ENCODE results near the gene IDI1.
"Not testable (repeated sequence)": the region's sequence is repeated elsewhere in the genome, so short reads cannot be mapped to it uniquely, and the experiment has no call there.

Gene IDI1

DNA sequence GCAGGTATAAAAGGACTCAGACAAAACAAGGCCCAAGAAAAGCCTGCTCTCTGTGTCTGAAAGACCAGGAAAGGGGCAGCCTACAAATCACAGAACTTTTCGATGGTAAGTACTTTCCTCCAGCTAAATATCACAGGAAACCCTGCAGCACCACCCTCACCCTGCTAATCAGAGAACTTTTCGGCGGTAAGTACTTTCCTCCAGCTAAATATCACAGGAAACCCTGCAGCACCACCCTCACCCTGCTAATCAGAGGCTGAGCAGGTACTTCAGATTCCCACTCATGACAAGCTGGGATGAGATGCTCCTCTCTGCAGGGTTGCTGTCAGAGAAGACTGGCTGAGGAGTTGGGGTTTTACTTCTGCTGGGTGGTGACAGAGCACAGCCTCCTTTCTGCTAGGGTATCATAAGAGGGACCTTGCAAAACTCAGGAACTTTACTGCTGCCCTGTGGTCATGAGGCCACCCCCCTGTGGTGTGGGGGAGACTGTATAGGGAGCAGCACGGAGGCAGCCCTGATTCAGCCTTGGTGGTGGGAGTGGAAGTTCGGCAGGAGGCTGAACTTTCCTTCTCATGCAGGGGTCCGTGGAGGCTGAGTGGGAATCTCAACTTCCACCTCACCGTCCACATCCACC, 14.4 kb upstream of the IDI1 start:
- DNase-seq: no peak

DNA sequence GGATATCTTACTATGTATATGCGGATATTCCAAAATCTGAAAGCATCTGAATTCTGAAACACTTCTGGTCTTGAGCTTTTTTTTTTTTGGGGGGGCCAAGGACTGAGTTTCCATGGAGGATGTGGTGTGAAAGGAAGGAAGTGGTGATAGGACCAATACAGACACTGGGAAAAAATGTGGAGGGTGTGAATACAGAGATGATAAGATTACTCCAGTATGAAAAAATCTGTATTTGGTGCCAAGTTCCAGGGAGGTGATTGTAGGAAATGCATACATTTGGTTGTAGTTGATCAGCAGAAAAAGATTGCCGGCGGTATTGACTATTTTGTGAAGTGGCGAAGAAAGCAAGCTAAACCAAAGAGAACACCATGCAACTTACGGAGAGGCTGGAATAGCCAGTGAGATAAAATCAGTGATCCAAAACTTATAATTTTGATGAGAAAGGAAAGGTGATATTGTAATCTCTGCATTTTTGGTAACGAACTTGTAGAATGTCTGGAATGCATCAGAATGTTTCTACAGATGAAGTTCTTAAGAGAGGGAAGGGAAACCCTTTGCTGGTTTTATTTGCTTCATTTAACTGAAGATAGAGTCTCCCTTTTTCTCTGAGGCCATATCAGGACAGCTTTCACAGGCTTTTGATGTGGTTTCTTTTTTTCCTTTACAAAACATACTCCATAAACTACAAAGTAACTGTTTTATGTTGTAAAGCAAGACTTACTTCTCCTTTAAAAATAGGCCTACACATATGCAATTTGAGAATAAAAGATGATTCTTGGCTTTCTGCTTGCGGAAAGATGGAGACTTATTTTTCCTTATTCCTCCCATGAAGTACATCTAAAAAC, 13.2 kb upstream of the IDI1 start:
- DNase-seq: no peak

DNA sequence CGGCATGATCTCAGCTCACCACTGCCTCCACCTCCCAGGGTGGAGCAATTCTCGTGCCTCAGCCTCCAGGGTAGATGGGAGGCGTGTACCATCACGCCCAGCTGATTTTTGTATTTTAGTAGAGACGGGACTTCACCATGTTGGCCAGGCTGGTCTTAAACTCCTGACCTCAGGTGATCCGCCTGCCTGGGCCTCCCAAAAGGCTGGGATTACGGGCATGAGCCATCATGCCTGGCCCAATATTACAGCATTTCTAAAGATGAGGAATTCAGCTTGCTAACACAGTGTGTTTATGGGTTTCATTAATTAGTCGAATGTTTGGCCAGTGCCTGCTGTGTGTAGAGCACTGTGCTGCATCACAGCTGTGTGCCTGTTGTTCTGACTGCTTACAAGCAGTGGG, 11.0 kb upstream of the IDI1 start:
- DNase-seq: no peak

DNA sequence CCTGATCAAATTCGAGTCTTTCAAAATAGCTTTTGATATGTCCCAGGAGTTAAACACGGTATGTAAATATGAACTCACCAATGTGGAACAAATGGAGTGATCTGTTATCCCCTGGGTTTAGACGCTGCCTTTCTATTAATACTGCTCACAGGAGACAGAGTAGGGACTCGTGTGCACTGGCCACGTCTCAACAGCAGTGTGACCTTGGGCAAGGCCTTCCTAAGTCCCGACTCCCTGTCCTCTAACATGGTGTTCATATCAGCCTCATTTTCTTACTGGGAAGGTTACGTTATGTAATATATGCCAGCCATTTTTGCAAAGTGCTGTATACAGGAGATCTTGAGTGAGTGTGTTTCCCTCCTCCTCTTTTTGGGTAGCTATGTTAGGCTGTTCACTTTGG, 9.1 kb upstream of the IDI1 start:
- no peak for DNase-seq

DNA sequence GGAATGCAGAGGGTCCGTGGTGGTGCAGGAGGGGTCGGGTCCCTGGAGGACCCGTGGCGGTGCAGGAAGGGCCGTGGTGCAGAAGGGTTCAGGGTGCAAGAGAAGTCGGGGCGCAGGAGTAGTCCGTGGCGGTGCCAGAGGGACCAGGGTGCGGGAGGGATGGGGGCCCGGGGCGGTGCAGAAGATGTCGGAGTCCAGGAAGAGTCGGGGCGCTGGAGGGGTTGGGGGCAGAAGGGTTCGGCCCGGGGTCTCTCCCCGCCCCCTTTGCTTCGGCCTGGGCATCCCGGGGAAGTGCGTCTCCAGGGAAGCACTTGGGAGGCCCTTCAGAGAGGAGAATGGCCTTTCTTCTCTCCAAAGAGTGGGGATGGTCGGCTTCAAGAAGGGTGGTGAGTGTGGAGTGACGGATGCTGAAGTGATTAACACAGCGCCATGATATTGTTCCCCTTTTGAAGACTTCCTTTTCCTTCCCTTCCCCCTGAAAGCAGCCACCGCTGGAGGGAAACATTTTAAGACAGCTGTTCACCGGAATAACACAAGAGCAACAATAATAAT, 8.3 kb upstream of the IDI1 start:
- no peak for DNase-seq

DNA sequence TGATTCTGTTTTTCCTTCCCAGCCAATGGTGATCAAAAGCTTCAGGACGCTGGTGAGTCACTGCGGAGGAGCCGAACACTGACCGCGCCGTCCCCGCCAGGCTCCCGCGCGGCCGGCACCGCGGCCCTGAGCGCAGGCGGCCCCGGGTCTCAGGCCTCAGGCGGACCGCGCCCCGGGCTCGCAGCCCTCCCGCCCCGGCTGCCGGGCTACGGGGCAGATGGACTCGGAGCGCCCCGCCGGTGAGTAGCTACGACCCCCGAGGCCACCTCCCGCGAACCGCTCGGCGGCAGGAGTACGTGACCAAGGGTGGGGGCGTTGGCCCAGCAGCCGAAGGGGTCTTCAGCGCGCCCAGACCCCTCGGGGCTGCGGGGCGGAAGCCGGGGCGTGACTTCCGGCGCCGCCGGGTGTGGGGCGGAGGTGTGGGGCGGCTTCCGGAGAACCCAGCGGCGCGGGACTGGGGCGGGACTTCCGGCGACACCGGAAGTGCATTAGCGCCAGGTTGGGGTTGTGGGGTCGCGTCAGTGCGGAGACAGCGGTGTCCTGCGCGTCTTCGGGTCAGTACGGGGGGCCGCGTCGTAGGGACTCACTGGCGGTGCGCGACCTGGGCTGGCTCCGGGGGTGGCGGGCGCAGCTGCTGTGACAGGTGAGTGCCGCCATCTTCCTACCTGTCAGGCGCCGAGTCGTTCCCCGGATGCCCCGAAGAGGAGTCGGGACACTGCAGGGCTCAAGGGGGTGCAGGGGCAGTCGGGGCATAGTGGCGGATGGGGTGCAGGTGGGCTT, 7.6 kb upstream of the IDI1 start, which contains the start of gene WDR37:
Gene WDR37 (plus strand): TSS at position 60 of the 780 bp plus-strand sequence. CDS start 15,771 bp downstream, outside the sequence.
- peak in 1 of 2 experiments; percentile 9 for DNase-seq

DNA sequence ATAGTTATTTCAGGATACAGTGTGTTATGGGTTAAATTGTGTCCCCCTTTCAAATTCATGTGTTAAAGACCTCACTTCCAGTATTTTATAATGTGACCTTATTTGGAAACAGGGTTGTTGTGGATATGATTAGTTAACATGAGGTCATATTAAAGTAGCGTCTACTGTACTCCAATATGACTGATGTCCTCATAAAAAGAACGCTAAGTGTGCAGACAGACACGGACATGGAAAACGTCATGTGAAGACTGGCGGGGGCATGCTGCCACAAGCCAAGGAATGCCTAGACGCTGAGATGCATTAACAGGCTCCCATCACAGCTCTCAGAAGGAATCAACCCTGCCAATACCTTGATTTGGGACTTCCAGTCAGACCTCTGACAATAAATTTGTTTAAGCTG, 5.8 kb upstream of the IDI1 start:
- no peak for DNase-seq

DNA sequence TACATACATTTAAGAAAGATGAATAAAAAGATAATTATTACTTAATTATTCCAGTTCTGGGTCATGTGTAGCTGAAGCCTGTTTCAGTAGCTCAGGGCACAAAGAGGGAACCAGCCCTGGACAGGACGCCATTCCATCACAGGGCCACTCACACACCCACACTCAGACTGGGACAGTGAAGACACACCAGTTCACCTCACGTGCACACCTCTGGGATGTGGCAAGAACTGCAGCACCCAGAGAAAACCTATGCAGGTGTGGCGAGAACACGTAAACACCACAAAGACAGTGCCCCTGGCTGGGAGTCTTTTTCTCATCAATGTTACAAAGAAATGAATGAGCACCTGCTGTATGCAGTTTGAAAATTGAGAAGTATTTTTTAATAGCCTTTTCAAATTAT, 1.6 kb upstream of the IDI1 start:
- DNase-seq: no peak

DNA sequence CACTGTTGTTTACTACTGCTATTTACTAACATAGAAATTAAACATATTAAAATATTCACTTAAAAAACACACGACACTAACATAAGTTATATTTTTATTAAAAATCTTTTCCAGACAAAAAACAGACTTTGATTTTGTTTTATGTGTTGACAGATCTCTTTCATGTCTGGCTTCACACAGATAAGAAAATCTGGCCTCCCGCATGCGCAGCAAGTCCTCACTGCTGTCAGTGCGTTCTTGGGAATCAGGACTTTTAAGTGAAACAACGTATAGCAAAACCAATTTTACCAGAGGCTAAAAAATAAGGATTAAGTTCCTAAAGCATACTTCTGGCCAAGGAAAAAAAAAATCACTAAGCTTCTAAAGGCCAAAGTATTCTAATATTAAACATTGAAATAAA, 1.2 kb upstream of the IDI1 start:
- no peak for DNase-seq

DNA sequence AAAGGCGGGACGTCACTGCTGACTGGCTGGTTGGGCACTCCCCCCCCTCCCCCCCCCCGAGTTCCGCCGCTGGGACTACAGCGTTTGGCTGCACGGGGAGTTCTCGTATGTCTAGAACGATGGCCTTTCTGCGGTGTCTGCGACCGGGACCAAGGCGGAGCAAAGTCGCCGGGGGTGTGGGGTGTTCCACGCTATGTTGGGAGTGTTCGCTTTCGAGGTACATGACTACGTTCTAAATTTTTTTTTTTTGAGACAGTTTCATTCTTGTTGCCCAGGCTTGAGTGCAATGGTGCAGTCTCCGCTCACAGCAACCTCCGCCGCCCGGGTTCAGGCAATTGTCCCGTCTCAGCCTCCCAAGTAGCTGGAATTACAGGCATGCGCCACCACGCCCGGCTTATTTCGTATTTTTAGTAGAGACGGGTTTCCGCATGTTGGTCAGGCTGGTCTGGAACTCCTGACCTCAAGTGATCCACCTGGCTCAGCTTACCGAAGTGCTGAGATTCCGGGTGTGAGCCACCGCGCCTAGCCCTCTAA, 573 bp upstream of the IDI1 start:
- no peak for DNase-seq

DNA sequence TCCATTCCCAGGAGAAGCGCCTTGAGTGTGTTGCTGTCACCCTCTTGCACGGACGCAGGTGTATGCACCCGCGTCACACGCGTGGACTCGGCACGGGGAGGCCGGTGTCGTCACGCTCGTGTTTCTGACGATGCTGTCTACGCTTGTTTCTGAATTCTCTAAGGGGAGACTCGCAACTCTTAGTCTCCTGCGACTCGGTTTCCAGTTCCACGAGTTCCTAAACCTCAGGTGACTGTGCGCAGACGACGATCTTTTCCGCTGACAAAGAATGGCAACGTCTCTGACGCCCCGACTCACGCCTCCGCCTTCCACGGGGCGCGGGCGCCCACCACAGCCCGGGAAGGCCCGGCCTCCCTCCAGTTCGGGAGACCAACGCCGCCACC, 579 bp downstream of the IDI1 start:
- no peak for DNase-seq

DNA sequence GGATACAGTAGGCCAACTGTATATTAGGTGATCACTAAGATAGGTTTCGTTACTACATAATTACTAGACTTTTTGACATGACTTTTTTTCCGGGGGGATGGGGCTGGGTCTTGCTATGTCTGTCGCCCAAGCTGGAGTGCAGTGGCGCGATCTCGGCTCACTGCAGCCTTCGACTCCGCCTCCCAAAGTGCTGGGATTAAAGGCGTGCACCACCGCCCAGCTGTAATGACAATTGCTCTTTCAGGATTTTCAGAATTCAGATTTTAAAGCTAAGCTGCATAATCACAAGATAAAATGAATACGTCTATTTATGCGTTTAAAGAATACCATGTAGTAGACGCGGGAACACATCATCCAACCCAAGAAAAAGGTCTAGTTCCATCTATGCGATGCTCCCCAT, 982 bp downstream of the IDI1 start:
- DNase-seq: no peak

DNA sequence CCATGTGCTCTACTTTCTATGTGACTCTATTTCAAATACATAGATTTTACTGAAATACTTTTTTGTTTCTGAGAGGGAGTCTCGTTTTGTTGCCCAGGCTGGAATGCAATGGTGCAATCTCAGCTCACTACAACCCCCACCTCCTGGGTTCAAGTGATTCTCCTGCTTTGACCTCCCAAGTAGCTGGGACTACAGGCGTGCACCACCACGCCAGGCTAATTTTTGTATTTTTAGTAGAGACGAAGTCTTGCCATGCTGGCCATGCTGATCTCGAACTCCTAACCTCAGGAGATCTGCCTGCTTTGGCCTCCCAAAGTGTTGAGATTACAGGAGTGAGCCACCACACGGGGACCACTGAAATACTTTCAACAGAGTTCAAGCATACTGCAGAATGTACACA, 3.5 kb downstream of the IDI1 start:
- no peak for DNase-seq

DNA sequence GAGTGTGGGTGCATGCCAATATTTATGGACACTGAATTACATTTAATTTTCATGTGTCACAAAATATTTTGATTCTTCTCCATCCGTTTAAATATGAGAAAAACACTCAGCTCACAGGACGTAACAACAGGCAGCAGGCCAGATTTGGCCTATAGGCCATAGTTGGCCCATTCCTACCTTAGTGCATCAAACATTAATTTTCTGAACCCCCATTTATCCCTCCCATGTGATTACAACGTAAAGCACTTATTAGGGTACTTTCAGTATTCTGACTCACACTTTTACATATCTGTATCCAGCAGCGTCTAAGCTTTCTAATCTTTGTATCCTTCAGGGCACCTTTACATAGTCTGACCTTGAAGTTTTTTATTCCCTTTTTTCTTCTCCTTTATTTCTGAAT, 4.0 kb downstream of the IDI1 start:
- DNase-seq: no peak

DNA sequence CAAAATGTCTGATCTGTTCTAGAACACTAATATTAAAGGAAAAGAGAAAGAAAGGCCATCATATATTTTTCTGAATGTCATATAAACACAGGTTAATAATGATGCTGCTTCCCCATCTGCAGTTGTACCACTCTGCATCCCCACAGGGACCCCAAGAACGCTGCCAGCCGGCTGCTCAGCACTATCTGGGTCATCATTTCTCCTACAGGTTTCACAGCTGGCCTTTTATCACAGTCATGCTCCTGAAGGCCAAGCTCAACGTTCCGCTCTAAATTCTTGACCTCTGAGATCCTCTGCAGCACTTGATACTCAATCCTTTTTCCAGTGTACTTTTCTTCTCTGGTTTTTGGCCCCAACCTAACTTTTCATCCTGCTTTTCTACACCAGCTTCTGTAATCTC, 4.8 kb downstream of the IDI1 start:
- no peak for DNase-seq

DNA sequence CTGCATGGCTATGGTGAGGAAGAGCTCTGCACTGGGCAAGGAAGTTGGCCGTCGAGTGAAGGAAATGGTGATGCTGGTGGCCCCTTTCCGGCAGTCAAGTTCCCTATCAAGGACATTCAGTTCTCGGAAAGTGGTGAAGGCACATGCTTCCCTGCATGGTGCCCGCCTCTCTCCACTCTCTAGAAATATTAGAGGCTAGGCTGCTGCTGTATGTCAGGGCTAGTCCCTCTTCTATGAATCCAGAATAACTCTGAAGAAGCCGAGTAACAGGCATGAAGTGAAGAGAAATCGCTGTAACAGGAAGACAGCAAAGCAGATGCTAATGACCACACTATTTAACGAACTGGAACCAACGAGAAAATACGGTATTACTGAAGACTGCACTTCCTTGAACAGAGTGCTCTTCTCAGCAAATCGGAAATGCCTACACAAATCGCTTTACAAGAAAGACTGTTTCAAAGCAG, 5.4 kb downstream of the IDI1 start:
- DNase-seq: no peak

DNA sequence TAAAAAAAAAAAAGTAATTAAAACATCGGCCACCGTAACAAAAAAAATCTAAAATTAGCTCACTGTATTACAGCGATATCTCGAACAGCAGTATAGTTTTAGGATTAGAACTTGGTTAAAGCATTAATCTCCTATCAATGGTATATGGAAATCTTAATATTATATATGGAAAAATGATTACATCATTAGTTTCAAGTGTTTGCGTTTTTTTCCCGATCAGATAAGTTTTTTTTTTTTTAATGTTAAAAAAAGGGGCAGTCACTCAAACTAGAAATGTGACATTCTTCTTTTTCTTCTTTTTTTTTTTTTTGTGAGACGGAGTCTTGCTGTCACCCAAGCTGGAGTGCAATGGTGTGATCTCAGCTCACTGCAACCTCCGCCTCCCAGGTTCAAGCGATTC, 7.4 kb downstream of the IDI1 start:
- no peak for DNase-seq

DNA sequence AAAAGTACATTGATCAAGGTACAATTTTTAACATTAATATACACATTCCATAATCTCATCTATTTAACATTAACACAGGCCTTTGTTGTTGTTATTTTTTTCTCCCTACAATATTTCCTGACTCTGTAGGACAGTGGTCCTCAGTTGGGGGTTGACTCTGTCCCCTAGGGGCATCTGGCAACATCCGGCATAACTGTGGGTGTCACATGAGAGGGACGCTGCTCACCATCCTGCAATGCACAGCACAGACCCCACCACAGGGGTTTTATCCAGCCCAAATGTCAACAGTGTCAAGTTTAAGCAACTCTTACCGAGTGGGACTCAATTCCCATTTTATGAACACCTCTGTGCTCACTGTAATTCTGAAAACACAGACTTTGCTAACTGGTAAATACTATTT, 8.8 kb downstream of the IDI1 start:
- DNase-seq: no peak

DNA sequence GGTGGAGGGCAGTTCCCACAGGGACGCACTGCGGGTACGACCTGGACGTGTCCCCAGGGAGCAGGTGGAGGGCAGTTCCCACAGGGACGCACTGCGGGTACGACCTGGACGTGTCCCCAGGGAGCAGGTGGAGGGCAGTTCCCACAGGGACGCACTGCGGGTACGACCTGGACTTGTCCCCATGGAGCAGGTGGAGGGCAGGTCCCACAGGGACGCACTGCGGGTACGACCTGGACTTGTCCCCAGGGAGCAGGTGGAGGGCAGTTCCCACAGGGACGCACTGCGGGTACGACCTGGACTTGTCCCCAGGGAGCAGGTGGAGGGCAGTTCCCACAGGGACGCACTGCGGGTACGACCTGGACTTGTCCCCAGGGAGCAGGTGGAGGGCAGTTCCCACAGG, 10.2 kb downstream of the IDI1 start:
- DNase-seq: not testable (repeated sequence)

DNA sequence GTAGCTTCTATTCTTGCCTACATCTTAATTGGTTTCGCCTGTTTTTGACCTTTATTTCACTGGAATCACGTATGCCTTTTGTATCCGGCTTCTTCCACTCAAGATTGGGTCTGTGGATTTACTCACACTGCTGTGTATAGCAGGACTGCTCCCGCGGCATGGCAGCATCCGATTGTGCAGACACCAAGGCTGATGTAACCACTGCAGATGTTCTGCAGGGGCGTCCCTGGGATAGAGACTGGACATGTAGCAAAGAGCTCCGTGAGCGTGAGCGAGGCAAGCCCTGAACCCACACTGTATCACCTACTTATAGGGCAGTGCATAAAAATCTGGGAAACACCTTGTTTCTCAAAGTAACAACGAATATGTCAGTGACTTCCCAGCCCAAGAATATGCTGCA, 11.8 kb downstream of the IDI1 start:
- DNase-seq: no peak

DNA sequence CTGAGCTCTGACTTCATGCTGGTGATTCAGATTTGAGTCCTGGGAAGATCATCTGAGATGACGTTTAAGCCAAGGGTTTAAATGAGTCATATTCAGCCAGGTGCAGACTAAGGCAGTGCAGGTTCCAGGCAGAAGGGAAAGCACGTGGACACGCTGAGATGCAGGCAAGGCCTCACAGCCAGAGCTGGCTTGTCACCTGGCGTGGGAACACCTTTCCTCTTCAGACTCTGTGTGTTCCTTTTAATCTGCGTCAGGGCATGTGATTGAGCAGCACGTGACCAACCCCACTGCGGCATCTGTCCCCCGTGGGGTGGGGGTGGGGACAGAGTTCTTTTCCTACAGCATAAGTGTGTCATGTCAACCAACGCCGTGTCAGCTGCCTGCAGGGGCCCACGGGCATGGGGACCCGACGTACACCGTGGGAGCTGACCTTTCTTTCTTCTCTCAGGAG, 12.6 kb downstream of the IDI1 start:
- no peak for DNase-seq

DNA sequence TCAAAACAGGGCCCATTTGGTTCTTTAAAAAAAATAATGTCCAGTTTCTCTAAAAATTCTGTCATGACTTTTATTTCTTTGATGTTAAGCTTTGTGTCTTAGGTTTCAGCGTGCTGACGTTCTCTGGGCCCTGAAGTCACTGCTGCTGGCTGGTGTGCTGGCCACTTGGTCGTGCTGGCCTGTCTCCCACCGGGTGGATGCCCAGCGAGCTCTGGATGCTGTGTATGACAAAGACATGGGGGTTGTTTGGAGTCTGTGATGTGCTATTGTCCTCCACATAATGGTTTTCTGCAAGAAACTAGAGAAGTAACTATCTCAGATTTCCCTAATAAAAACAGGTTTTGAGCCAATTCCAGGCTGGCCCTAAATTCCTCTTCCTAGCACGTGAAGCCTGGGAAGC, 13.7 kb downstream of the IDI1 start:
- DNase-seq: no peak

DNA sequence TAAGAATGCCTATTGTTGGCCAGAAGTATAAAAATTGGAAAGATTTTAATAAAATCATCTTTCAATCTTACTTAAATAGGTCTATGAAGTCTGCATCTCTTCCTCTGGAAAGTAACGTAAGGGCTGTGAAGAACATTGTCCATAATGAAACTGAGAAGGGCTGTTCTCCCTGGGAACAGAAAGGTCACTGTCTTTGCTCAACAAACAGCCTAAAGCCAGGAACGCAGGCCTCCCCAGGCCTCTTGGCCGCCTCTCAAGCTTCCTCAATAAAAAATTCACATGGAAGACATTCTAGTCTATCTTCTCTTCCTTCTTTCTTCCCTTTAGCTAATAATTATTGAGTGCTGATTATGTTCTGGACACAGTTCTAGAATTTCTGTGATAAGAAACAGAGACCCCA, 14.2 kb downstream of the IDI1 start:
- no peak for DNase-seq
